Activated T-helper 2 cell treated with anti-CD3 and anti-CD28 coated beads, Interferon-gamma antibody, Interleukin-2, Interleukin-4, amounts not matched to agents 10 μg/mL and 5 μg/mL and 100 μg/mL, durations not matched to agents 14 hours and 24 hours and 36 hours (primary cell): ENCODE data around the gene ATP6V0E1. TPM values are rescaled to one million over a fixed set of nuclear protein-coding genes. Genes with fewer than 3 reads are reported as not detected.
"Not testable (repeated sequence)": the region's sequence is repeated elsewhere in the genome, so short reads cannot be mapped to it uniquely, and the experiment has no call there.

Experiments
- DNase-seq: peaks from one replicate; pipeline ENCODE4 v3.0.0; 2021; ENCODE audit warnings: low spot score
- H3K27ac Mint-ChIP-seq: one replicate; pipeline ENCODE4 v1.8.0; 2021; ENCODE audit warnings: mixed read lengths
- H3K27me3 Mint-ChIP-seq: one replicate; pipeline ENCODE4 v1.8.0; 2021; ENCODE audit warnings: low read depth, mixed read lengths
- H3K36me3 Mint-ChIP-seq: one replicate; pipeline ENCODE4 v1.8.0; 2021; ENCODE audit warnings: low read depth, mixed read lengths
- H3K4me1 Mint-ChIP-seq: one replicate; pipeline ENCODE4 v1.8.0; 2021; ENCODE audit warnings: low read depth, mixed read lengths
- H3K4me3 Mint-ChIP-seq: one replicate; pipeline ENCODE4 v1.8.0; 2021; ENCODE audit warnings: low read depth, mild to moderate bottlenecking, moderate library complexity, mixed read lengths
- H3K9me3 Mint-ChIP-seq: one replicate; pipeline ENCODE4 v1.8.0; 2021; ENCODE audit warnings: mixed read lengths
- intact Hi-C: fragments of 100-400 bp; cut with micrococcal nuclease; formaldehyde crosslinking; loops from one replicate; pipeline ENCODE4 v1.15.1; 2023
- total RNA-seq: library from RNA; stranded (reverse); gene quantifications from 2 replicates; pipeline ENCODE4 v1.2.3, GENCODE V29; 2022

Gene ATP6V0E1
- total RNA-seq, 1 donor from 2014 or later: 147 TPM

- no peaks in the 10 kb centered on the region for H3K9me3 Mint-ChIP-seq
- DNase-seq: no peak
- intact Hi-C loops: loop anchor here (5.0 kb wide), 3 partner anchors 272 to 1048 kb away; partner anchors contain the start of genes FBXW11 and STC2
- H3K27ac Mint-ChIP-seq: peak overlapping the region; percentile 88
- peak overlapping the region; percentile 87 for H3K4me3 Mint-ChIP-seq
- H3K36me3 Mint-ChIP-seq: no peaks in the 10 kb centered on the region
- peaks cover 5% of the 10 kb centered on the region for H3K27me3 Mint-ChIP-seq
- H3K4me1 Mint-ChIP-seq: peaks cover 23% of the 10 kb centered on the region
These were observed 71.6 kb downstream of the ATP6V0E1 start for GRCh38 chr5:173055042-173055721.

- DNase-seq: no peak
- Mint-ChIP-seq H3K36me3 (peaks cover 4% of the 10 kb centered on the region), H3K4me1 (peaks cover 23% of the 10 kb centered on the region), H3K9me3 (no peaks in the 10 kb centered on the region), H3K27ac (peak overlapping the region; percentile 88), H3K4me3 (peak overlapping the region; percentile 87), H3K27me3 (peaks cover 5% of the 10 kb centered on the region)
- intact Hi-C loops: loop anchor here (5.0 kb wide), 3 partner anchors 272 to 1048 kb away; partner anchors contain the start of genes FBXW11 and STC2
These were observed 72.1 kb downstream of the ATP6V0E1 start for GRCh38 chr5:173055722-173055982.

DNA sequence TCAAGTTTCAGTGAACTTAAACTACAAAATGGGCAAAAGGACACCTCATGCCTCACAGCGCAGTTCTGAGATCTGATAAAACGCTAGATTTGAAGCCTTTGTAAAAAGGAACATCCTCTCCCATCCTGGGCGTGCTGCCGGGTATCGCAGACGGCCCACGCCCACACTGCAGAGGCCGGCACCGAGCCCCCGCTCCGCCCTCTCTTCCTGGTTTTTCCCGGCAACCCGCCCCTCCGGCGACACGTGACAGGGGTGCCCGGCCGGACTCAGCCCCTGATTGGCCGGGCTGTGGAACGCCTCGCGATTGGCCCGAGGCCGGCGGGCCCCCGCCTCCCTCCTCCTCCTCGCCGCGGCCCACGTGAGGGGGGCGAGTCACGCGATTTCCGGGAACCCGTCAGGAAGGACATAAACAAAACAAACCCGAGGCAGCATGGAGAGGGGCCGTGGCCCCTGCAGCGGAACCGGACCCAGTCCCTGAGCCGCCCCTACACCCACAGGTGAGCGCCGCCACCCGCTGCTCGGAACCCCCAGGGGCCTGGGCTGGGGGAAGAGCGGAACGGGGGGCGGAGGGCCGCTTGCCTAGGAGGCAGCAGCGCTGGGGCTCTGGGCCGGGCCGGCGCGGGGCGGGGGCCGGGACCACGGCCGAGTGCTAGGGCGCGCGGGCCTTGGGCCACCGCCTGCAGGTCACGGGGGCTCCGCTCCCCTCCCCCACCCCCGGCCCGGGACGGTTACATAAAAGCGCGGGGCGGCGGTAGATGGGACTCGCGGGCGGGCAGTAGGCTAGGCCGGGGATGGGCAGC is 72.6 kb downstream of the ATP6V0E1 start, which contains the start of gene CREBRF:
Gene CREBRF (plus strand): TSS at position 370 of the 800 bp plus-strand sequence. CDS start 24,424 bp downstream, outside the sequence.
- Mint-ChIP-seq H3K36me3 (peaks cover 5% of the 10 kb centered on the region), H3K4me1 (peaks cover 23% of the 10 kb centered on the region), H3K9me3 (no peaks in the 10 kb centered on the region), H3K27me3 (peaks cover 5% of the 10 kb centered on the region), H3K4me3 (peak within 1 kb of the TSS; percentile 94), H3K27ac (peak within 1 kb of the TSS; percentile 96)
- intact Hi-C loops: loop anchor here (1.0 to 5.0 kb wide), 10 partner anchors 72 to 1669 kb away; partner anchors contain the start of genes BNIP1, BOD1, DUSP1 and FBXW11
- DNase-seq: peak; percentile 98

DNA sequence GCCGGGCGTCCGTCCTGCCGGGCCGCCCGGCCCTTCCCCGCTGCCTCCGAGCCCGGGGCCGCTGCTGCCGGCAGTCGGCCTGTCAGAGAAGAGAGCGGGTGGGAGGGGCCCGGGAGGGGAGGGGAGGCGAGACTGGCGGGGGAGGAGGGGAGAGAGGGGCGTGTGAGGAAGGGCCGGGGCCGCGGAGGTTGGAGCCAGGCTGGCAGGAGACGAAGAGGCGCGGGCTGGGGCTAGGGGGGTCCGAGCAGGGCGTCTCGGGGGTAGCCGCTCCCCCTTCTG is 73.2 kb downstream of the ATP6V0E1 start:
- Mint-ChIP-seq H3K9me3 (no peaks in the 10 kb centered on the region), H3K27me3 (peaks cover 4% of the 10 kb centered on the region), H3K27ac (peak overlapping the region; percentile 96), H3K4me1 (peaks cover 23% of the 10 kb centered on the region), H3K36me3 (peaks cover 5% of the 10 kb centered on the region), H3K4me3 (peak overlapping the region; percentile 94)
- intact Hi-C loops: loop anchor here (1.0 to 5.0 kb wide), 10 partner anchors 72 to 1670 kb away; partner anchors contain the start of genes BNIP1, BOD1, DUSP1 and FBXW11
- DNase-seq: no peak

- H3K27ac Mint-ChIP-seq: peak overlapping the region; percentile 96
- intact Hi-C loops: loop anchor here (2.0 to 5.0 kb wide), 7 partner anchors 270 to 1670 kb away; partner anchors contain the start of genes BOD1, DUSP1, FBXW11 and NPM1
- H3K4me1 Mint-ChIP-seq: peaks cover 19% of the 10 kb centered on the region
- peak; percentile 99 for DNase-seq
- no peaks in the 10 kb centered on the region for H3K9me3 Mint-ChIP-seq
- H3K36me3 Mint-ChIP-seq: peaks cover 5% of the 10 kb centered on the region
- no peaks in the 10 kb centered on the region for H3K27me3 Mint-ChIP-seq
- H3K4me3 Mint-ChIP-seq: peak overlapping the region; percentile 94
These were observed 73.7 kb downstream of the ATP6V0E1 start for GRCh38 chr5:173057062-173057924.

DNA sequence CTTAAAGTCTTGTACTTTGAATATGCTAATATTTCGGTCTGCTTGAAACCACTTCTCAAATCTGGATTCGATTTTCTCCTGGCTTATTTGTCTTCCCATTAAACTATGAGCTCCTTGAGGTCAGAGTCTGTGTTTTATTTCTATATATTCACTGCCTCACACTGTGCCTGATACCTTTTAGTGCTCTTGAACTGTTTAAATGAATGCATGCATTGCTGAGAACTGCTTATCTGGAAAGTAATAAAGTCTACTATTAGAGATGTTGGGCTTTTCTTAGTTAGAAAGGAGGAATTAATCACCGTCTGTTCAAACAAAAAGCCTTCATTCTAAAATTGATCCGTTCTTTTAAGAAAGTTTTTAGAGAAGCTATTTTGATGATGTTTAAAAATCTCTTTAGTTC is 78.6 kb downstream of the ATP6V0E1 start:
- Mint-ChIP-seq H3K36me3 (peaks cover 5% of the 10 kb centered on the region), H3K4me3 (no peak overlapping the region), H3K9me3 (no peaks in the 10 kb centered on the region), H3K27me3 (no peaks in the 10 kb centered on the region), H3K4me1 (peaks cover 16% of the 10 kb centered on the region), H3K27ac (no peak overlapping the region)
- no peak for DNase-seq
- intact Hi-C loops: no loop called here

- DNase-seq: no peak
- peak overlapping the region; percentile 54 for H3K4me3 Mint-ChIP-seq
- no peaks in the 10 kb centered on the region for H3K27me3 Mint-ChIP-seq
- H3K27ac Mint-ChIP-seq: peak overlapping the region; percentile 56
- peaks cover 5% of the 10 kb centered on the region for H3K36me3 Mint-ChIP-seq
- H3K4me1 Mint-ChIP-seq: peaks cover 16% of the 10 kb centered on the region
- intact Hi-C loops: no loop called here
- no peaks in the 10 kb centered on the region for H3K9me3 Mint-ChIP-seq
These were observed 81.6 kb downstream of the ATP6V0E1 start for GRCh38 chr5:173065155-173065554.

- H3K27ac Mint-ChIP-seq: no peak overlapping the region
- peaks cover 11% of the 10 kb centered on the region for H3K4me1 Mint-ChIP-seq
- intact Hi-C loops: no loop called here
- H3K36me3 Mint-ChIP-seq: no peaks in the 10 kb centered on the region
- DNase-seq: no peak
- H3K4me3 Mint-ChIP-seq: no peak overlapping the region
- H3K27me3 Mint-ChIP-seq: no peaks in the 10 kb centered on the region
- no peaks in the 10 kb centered on the region for H3K9me3 Mint-ChIP-seq
These were observed 86.1 kb downstream of the ATP6V0E1 start for GRCh38 chr5:173069671-173070070.

- Mint-ChIP-seq H3K27me3 (no peaks in the 10 kb centered on the region), H3K4me3 (no peak overlapping the region), H3K9me3 (no peaks in the 10 kb centered on the region), H3K36me3 (no peaks in the 10 kb centered on the region), H3K27ac (no peak overlapping the region), H3K4me1 (no peaks in the 10 kb centered on the region)
- no peak for DNase-seq
- intact Hi-C loops: no loop called here
These were observed 91.7 kb downstream of the ATP6V0E1 start for GRCh38 chr5:173075137-173075843.

- DNase-seq: no peak
- Mint-ChIP-seq H3K36me3 (peaks cover 5% of the 10 kb centered on the region), H3K27ac (no peak overlapping the region), H3K4me1 (peaks cover 3% of the 10 kb centered on the region), H3K27me3 (no peaks in the 10 kb centered on the region), H3K9me3 (no peaks in the 10 kb centered on the region), H3K4me3 (no peak overlapping the region)
- intact Hi-C loops: no loop called here
These were observed 92.4 kb downstream of the ATP6V0E1 start for GRCh38 chr5:173075970-173076369.

- H3K4me1 Mint-ChIP-seq, H3K27me3 Mint-ChIP-seq, H3K9me3 Mint-ChIP-seq, H3K4me3 Mint-ChIP-seq, H3K36me3 Mint-ChIP-seq, intact Hi-C loops, H3K27ac Mint-ChIP-seq, DNase-seq: not testable (repeated sequence)
These were observed 92.9 kb downstream of the ATP6V0E1 start for GRCh38 chr5:173076471-173076870.

DNA sequence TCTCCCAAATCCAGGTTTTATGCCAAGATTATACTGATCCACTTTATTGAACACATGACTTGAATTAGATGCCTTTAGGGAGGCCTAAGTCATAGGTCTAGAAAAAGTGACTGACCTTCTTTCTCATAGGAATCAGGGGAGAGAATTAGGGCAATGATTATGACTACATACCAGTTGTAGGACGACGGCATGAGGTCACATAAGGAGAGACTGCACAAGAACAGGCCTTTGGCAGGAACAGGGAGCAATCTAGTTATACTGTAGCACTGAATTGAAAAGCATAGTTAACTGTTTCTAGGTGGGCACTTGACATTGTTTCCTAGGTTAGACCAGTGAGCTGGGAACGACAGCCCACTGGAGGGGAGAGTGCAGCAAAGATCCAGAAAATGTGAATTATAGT is 95.3 kb downstream of the ATP6V0E1 start:
- no peaks in the 10 kb centered on the region for H3K27me3 Mint-ChIP-seq
- no peak overlapping the region for H3K27ac Mint-ChIP-seq
- DNase-seq: no peak
- H3K4me3 Mint-ChIP-seq: no peak overlapping the region
- peaks cover 5% of the 10 kb centered on the region for H3K4me1 Mint-ChIP-seq
- intact Hi-C loops: no loop called here
- H3K9me3 Mint-ChIP-seq: no peaks in the 10 kb centered on the region
- peaks cover 15% of the 10 kb centered on the region for H3K36me3 Mint-ChIP-seq
